HG03159 (cell line): ENCODE data around the gene TBL1Y.
"Not testable (repeated sequence)": the region's sequence is repeated elsewhere in the genome, so short reads cannot be mapped to it uniquely, and the experiment has no call there.

ENCODE experiments used
- ATAC-seq: cut with Tn5 transposase; IDR thresholded peaks from one replicate; pipeline ENCODE4 v1.9.1; 2021; ENCODE audit warnings: mild to moderate bottlenecking, moderate library complexity; ENCODE audit not compliant: unreplicated experiment

Gene TBL1Y

DNA sequence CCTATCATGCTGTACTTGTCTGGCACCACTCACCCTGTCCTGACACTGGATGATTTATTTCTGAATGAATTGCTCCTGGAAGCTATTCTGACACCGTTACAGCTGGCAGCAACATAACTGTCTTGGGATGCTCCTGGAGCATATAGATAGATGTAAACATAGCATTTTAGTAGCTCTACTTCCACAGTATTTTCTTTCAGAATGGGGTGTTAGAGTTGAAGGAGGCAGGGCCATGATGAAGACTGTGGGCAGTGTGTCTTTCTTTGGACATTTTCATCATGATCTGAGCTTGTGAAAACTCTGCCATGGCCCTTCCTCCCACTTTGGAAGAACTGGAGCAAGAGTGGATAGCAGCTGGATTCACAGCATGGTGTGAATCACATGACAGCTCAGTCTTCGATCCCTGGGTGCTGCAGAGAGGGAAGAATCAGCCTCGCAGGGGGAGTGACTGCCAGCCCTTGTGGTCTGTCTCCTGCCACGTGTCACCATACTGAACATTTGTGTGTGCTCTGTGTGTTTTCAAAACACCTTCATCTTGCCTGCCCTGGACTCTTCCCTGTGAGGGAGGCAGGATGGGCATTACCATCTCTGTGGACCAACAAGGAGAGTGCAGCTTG, 61.9 kb downstream of the TBL1Y start:
- no peak for ATAC-seq

DNA sequence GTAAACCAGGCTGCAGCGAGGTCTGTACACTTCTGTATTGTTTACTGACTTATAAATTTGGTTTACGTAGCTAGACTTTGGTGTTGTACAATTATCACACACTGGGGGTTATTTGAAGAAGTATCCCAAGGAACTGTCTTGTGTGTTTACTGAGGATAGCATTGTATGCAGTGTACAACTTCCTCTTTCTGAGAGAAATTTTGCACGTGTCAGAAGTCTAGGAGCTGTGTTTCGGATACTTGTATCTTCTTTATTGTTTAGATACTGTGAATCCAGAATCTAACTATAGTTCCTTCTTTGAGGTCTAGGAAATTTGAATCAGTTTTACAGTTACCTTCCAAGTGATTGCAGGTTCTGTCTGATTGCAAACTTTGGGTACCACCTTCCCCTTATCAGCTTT, 64.5 kb downstream of the TBL1Y start:
- no peak for ATAC-seq

GRCh38 chrY:6977783-6978182, 67.3 kb downstream of the TBL1Y start:
- no peak for ATAC-seq

- no peak for ATAC-seq
Measured at GRCh38 chrY:6983221-6983620, 72.7 kb downstream of the TBL1Y start.

- ATAC-seq = no peak
Measured at GRCh38 chrY:6987811-6988210, 77.3 kb downstream of the TBL1Y start.

- no peak for ATAC-seq
Measured at GRCh38 chrY:6989886-6990620, 79.6 kb downstream of the TBL1Y start.

- ATAC-seq = no peak
Measured at GRCh38 chrY:6992041-6992440, 81.5 kb downstream of the TBL1Y start.

- no peak for ATAC-seq
Measured at GRCh38 chrY:6995987-6996386, 85.5 kb downstream of the TBL1Y start.

- ATAC-seq = no peak
Measured at GRCh38 chrY:6997503-6998066, 87.1 kb downstream of the TBL1Y start.

DNA sequence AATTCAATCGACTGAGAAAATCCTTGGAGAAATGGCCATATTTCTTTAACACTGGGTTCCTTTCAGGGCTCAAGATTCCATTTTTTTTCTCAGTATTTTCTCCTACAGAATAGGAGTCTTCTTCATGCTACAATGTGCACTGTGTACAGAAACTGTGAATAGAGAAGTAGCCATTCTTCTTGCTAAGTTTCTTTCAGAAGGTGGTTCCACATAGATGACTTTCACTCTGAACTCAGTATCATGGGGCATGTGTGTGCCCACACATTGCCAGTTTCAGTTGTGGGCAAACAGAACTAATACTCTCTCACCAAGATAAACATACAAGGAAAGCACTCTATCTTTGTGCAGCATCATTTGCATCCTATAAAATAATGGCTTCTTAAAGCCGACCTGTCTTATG, 89.4 kb downstream of the TBL1Y start:
- ATAC-seq = no peak

- no peak for ATAC-seq
Measured at GRCh38 chrY:7002581-7002980, 92.1 kb downstream of the TBL1Y start.

DNA sequence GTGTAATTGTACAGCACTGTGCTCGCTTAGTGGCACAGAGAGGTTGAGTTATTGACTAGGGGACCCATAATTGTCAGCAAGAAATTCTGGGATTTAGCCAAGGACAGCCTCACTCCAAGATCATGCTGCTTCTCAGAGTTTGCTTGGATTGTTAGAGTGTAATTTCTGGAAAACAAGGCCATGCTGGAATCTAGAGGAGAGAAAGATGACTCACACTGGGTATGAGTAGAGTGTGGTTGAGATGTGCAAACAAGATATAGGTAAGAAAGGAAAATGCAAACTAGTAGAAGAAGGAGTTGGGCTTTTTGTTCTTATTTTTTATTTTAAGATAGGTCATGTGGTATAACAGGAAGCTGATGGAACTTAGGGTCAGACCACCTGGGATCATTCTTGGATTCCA, 97.4 kb downstream of the TBL1Y start:
- no peak for ATAC-seq

DNA sequence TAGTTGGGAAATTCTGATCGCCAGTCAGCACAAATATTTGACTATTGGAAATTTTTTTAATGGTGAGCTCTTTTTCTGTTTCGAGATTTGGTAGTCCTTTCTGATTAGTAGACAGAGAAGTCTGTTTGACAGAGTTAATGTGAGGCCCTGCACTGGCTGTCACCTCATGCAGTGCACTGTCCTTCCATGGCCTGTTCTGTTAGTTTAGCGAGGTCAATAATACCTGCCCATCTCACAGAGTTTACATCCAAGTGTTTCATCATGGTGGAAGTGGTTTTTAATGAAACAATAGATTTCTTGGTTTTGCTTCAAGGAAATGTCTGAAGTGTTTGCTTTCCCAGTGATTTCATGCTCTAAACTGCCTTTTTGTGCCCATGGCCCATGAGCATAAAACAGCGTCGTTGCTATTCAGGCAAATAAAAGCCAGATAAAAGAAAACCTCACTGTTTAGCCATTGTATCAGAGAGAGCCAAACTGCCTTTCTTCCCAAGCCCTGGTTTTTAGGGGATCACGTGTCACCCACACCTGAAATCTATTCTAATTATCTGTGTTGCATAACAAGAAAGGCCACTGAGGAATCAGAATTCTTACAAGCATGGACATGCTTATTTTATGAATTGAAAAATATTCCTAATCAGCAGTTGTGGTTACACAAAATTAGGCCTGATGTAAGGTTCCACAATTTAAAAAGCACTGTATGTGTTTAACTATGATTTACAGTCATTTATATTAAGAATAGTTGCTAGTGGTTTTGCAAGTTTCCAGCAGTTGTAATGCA, 98.3 kb downstream of the TBL1Y start:
- ATAC-seq = no peak

- ATAC-seq = no peak
Measured at GRCh38 chrY:7013051-7013450, 102.6 kb downstream of the TBL1Y start.

GRCh38 chrY:7016521-7016920, 106.0 kb downstream of the TBL1Y start:
- no peak for ATAC-seq

DNA sequence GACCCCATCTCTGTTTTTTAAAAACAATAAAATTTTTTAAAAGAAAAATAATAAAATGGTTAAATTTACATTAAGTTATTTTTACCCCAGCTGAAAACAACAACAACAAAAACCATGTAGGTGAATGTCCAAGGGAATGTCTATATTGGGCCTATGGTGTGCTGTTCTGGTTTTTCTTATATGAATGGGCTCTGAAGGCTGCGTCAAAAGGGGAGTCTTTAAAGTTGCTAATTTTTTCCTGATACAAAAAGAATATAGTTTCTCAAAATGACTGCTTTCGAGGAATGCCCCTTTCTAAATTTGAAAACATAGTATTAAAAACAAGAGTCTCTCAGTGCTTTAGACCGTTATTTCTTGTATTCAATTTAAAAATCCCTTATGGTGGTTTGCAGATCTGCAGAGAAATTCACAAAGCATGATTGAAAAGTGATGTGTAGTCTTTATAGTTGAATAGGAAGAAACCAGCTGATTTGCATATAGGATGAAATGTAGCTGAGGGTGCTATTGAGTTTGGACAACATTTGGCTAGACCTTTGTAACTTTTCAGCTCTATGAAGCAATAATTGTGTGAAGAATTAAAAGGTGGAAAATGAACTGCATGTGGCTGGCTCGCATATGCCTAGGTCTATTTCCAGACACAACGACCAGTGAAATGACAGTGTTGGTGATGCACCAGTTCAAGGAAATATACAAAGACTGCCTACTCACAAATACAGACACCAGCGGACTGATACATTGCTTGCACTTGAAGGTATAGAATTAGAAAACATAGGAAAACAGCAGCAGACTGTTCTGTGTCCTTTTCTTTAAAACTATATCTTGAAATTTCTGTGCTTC, 107.0 kb downstream of the TBL1Y start:
- no peak for ATAC-seq

DNA sequence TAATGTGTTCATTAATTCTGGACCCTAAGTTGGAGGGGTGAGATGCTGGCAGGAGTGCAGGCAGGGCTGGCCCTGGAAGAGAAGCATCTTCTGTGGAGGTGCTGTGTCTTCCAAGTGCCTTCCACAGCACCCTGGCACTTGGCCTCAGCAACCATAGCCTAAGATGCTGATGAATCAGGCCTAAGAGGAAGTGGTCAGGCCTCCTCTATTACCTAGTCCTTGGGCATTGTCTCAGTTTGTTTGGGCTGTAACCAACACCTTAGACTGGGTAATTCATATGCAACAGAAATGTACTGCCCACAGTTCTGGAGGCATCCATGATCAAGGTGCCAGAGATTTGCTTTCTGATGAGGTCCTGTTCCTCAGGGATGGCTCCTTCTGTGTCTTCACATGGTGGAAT, 128.5 kb downstream of the TBL1Y start:
- ATAC-seq = no peak

GRCh38 chrY:7040662-7041061, 130.2 kb downstream of the TBL1Y start:
- no peak for ATAC-seq

DNA sequence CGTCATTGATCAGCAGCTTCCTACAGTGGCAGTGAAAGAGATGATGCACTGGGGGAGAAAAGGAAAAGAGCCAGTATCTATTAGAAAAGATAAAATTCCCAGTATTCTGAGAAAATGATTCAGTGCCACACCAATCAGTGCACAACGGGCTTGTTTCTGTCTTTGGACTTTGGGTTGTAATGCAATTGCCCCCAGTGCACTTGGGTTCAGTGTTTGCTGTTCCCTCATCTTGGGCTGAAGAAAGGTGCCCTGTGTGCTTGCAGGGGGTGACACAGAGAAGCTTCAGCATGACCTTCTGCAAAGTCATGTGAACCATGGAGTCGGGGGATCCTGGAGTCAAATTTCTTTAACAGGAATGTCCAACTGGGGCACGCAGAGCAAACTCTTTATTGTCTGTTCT, 131.5 kb downstream of the TBL1Y start:
- no peak for ATAC-seq

DNA sequence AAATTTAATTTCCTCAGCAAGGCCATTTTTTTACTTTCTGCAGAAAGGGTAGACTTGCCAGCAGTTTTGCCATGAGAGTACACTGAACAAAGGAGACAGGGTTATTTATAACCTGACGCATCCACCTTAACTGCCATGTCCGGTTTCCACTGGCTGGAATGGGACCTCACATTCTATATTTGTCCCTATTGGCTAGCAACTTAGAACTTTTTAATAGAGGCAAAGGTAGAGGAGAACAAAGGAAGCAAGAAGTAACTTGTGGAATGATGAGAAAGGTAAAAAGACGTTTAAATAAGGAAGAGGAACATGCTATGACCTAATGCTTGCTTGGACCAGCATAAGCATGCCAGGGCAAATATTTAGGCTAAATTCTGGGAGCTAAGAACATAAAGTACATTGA, 142.0 kb downstream of the TBL1Y start:
- ATAC-seq = not testable (repeated sequence)

GRCh38 chrY:7056886-7057285, 146.4 kb downstream of the TBL1Y start:
- ATAC-seq = no peak
